IPS-18c (cell line): ENCODE measurements around the gene SLC6A6.
"Not testable (repeated sequence)": the region's sequence is repeated elsewhere in the genome, so short reads cannot be mapped to it uniquely, and the experiment has no call there.

Experiments used
- H3K4me3 ChIP-seq: 2 replicates; pipeline ENCODE4 v1.7.0; 2013; ENCODE audit warnings: low read depth, mild to moderate bottlenecking, low read length, moderate library complexity; ENCODE audit not compliant: insufficient read depth
- H3K9me3 ChIP-seq: one replicate; pipeline ENCODE4 v1.6.1; 2013; ENCODE audit warnings: mild to moderate bottlenecking, low read length, moderate library complexity; ENCODE audit not compliant: control insufficient read depth, insufficient read depth

The SLC6A6 gene

DNA sequence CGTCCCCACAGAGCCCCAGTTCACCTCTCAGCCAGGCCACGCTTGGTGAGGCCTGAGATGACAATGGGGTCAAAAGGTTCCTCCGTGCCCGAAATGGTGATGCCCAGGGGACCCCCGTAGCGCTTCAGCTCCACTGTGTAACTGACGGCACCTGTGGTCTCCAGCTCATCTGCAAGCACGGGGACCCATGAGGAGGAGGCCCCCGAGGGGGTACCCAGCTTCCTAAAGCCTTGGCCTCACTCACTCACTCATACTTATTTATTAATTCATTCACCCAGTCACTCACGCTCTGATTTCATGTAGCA is 107.3 kb downstream of the SLC6A6 start:
- no peaks in the 10 kb centered on the region for H3K9me3 ChIP-seq
- H3K4me3 ChIP-seq = no peak overlapping the region

DNA sequence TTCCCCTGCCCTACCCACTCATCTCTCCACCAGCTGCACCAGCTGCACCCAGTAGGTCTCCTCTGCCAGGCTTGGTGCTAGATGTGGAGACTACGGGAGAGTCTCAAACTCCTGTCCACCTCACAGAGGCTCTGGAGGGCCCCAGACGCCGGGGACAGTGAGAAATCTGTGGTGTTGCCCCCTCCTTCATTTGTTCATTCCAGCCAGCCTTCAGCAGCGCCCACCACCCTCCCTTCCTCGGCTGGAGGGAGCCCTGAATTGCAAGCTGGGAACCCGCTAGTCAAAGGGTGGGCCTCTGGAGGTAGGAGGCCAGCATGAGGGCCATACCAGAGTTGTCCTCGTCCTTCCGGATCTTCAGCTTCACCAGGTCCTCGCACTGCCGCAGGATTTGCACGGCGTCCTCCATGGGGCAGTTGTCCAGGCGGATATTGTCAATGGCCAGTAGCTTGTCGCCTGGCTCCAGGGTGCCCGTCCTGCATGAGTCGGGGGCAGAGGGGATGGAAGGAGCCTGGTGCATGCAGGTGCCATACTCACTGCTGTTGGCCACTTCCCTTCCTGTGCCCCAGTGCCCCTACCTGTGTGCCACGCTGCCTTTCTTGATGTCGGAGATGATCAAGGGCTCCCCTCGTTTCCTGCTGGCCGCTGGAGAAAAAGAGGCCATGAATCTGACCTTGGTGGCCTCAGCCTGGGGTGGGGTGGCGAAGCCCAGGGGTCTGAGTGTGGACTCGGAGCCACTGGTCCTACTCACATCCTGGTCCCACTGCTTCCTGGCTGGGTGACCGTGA is 108.6 kb downstream of the SLC6A6 start:
- no peaks in the 10 kb centered on the region for H3K9me3 ChIP-seq

DNA sequence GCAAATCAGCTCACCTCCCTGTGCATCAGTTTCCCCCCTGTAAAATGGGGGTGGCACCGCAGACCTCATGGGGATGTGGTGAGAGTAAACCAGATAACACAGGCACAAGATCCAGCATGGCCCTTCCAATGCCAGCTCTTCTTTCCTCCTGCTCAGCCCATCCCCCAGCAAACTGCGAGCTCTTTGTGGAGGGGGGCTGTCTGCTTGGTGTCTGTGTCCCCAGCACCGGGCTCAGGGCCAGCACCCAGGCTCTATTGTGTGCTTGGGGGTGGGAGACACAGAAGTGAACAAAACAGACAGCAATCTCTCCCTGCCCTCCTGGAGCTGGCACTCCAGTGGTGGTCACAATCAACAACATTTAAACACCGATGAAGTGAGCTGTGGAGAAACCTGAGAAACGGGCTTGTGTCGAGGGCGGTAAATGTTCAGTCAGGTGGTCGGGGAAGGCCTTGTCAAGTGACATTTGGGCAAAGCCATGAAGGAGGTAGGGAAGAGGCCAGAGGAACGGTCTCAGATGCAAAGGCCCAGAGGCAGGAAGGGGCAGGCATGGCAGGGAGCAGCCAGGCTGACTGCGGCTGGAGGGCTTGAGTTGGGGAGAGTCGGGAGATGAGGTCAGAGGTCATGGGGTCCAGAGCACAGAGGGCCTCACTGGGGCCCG is 109.3 kb downstream of the SLC6A6 start:
- Histone ChIP-seq H3K9me3 (no peaks in the 10 kb centered on the region), H3K4me3 (no peak overlapping the region)

More for the DNA sequence above, 108.6 kb downstream of the SLC6A6 start:
- no peak overlapping the region; the same call in 1 of the 2 replicates for H3K4me3 ChIP-seq

DNA sequence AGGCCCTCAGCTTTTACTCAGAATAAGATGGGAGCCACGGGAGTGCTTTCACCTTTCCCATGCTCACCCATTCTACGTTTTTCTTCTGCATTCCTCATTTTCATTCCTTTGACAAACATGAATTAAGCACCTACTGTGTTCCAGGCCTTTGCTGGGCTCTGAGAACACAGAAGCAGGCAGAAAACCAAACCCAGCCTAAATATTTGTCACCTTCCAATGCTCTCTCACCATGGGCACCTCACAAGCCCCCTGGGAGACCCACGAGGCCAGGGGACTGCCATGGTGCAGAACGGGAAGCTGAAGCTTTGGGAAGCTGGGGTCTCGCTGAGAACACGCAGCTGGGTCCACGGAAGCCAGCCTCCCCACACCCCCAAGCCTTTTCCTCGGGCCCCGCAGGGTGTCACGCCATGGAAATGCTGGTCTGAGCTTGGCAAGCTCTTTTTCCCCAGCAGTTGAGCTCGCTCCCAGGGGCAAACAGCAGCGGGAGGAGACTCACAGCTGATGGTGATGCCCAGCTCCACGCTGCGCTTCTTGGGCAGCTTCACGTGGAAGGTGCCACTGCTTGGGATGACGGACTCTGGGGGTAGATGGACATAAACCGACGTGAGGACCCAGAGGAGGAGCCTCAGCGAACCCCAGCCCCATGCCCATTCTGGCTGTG is 110.0 kb downstream of the SLC6A6 start:
- H3K4me3 ChIP-seq = no peak overlapping the region

DNA sequence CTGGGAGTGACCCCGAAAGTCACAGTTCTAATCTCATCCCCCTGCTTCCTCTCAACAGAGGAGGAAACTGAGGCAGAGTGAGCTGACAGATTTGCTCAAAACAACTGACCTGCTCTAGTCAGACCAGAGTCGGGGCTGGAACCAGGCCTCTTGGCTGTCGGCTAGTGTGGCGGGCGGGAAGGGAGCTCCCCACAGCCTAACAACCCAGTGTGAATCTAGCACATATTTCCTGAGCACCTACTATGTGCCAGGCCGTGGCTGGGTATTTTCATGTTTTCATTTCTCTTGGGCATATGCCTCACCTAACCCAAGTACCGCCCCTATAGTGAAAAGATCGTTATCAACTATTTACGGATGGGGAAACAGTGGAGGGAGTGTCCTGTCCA is 110.5 kb downstream of the SLC6A6 start:
- H3K4me3 ChIP-seq = no peak overlapping the region
- H3K9me3 ChIP-seq = no peaks in the 10 kb centered on the region

More for the DNA sequence above, 110.0 kb downstream of the SLC6A6 start:
- no peaks in the 10 kb centered on the region for H3K9me3 ChIP-seq

DNA sequence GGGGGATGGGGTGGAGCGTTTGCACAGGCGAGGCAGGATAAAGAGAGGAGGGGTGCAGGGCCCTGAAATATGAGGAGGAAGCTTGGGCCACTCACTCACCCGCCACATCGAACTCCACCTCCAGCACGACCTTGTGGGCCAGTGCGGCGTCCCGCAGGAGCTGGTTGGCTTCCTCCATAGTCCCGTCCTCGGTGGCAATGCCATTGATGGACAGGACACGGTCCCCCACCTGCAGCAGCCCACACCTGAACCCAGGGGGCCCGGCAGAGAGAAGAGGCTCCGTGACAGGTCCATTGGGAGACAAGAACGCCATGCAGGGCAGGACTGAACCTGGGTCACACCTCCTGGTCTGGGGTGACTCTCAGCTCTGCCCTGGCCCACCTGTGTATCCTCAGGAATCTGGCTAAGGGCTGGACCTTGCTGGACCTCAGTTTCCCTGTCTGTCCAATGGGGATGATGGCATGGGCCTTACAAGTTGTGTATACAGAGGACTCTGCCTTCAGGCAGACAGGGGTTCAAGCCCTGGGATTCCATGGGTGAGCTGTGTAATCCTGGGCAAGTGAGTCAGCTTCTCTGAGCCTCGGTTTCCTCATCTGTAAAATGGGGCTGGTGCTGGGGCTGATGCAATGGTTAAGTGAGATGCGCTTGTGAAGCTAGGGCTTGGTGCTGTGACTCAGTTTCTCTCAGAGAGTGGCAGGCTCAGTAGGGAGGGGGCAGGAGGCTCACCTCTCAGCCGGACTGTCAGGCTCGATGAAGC is 111.3 kb downstream of the SLC6A6 start:
- no peaks in the 10 kb centered on the region for H3K9me3 ChIP-seq
- H3K4me3 ChIP-seq = no peak overlapping the region

DNA sequence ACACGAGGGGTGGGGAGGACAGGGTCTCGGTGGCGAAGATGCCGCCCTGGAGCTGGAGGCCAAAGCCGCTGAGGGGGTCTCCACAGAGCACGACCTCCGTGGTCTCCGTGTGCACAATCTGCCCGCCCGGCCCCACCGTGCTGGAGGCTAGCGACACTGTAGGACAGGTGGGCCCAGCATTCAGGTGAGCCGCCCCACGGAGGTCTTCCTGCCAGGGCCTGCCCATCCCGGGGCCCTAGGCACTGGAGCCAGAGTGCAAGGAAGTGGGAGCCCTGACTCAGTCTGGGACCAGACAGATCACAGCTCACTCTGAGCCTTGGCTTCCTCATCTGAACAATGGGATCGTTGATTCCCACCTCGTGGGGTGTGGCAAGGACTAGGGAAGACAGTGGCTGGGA is 111.9 kb downstream of the SLC6A6 start:
- Histone ChIP-seq H3K9me3 (no peaks in the 10 kb centered on the region), H3K4me3 (no peak overlapping the region)

DNA sequence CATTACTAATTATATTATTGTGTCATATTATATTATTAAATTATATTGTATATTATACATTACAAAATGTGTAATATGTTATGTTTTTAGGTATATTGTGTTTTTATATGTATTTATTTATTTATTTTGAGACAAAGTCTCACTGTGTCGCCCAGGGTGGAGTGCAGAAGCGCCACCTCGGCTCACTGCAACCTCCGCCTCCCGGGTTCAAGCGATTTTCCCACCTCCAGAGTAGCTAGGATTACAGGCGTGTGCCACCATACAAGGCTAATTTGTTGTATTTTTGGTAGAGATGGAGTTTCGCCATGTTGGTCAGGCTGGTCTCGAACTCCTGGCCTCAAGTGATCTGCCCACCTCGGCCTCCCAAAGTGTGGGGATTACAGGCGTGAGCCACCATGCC is 113.1 kb downstream of the SLC6A6 start:
- not testable (repeated sequence) for H3K9me3 ChIP-seq

DNA sequence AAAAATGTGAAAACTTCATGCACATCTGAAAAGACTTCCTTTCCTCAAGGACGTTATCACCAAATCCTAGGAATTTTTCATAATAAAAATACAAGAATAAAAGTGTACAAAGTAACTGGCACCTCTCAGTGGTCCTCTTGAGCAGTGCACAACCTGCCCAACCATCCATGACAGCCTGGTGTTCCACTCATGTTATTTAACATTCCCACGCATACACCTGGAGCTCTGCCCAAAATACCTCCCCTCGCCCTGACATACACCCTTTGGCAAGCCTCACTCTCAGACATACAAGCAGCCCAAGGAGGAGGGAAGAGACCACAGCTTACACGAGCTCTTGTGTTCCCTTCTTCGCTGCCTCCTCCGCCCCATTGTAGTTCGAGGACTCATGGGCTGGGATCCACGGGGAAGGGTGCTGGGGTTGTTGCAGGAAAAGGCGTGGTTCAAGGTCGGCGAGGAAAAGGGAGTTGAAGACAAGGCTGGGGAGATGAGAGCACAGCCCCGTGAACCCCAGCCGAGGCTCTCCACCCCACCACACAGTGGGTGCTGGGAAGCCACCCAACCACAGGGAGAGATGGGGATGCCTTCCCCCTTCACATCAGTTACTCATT is 114.4 kb downstream of the SLC6A6 start:
- H3K4me3 ChIP-seq = no peak overlapping the region

More for the DNA sequence above, 113.1 kb downstream of the SLC6A6 start:
- not testable (repeated sequence) for H3K4me3 ChIP-seq

DNA sequence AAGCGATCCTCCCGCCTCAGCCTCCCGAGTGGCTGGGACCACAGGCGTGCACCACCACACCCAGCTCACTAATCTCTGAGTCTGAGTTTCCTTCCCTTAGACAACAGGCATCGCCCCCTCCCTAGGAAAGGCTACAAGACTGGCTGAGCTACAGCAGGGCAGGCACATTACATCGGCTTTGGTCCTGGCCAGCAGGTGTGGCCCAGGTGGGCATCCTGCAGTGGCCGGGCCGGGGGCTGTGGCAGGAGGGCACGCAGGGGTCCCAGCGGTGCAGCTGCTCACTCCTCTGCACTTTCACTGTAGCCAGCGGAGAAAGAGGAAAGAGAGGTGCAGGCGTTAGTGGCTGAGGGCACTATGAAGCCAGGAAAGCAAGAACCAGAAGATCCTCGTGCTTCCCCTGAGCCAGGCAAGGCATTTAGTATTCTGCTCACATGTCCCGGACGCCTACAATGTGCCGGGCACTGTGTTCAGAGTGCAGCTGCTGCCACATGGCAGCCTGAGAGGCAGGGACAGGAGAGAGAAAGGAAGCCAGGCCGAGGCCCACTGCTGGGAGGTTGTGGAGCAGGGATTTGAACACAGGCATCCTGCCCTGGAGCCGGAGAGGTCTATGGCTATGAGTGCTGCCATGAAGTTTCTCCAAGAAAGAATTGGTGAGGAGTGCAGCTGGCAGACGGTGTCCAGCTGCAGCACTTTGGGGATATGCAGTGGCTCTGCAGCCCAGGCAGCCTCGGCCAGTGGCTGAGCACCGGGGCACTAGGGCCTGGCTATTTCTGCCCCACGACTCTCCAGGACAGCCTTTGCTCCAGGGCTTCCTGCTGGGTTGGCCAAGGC is 115.4 kb downstream of the SLC6A6 start:
- H3K4me3 ChIP-seq = no peak overlapping the region
- H3K9me3 ChIP-seq = no peaks in the 10 kb centered on the region

More for the DNA sequence above, 114.4 kb downstream of the SLC6A6 start:
- no peaks in the 10 kb centered on the region for H3K9me3 ChIP-seq

DNA sequence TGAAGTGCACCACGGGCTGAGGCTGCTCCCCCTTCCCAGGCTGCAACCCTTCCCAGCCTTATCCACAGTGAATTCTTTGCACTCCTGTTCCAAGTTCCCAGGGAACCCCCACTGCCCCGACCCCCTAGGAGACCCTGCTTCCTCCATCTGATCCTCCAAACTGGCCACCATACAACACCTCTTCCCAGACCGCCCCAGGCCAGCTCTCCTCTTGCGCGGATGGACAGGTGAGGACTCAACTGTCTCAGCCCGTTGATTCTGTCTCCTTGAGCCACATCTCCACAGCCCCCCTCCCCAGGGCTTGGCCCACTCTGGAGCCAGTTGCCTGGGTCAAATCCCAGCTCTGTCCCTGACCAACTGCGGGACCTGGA is 116.0 kb downstream of the SLC6A6 start:
- no peak overlapping the region for H3K4me3 ChIP-seq
- no peaks in the 10 kb centered on the region for H3K9me3 ChIP-seq

DNA sequence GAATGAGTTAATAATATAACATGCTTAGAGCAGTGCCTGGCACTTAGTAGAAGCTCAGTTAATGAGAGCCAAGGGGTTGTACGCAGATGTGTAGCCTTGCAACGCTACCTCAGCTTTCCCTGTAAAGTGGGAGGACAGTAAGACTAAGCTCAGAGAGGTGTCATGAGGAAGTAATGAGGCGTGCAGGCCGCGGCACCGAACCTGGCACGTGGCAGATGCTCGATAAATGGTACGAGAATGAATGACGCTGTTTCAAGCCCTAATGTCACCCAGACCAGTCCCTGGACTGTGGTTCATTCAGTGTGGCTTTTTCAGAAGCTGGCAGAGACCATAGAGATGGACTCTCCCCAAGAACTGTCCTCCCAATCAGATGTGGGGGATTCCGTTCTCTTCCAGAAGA is 116.5 kb downstream of the SLC6A6 start:
- Histone ChIP-seq H3K9me3 (no peaks in the 10 kb centered on the region), H3K4me3 (no peak overlapping the region)

DNA sequence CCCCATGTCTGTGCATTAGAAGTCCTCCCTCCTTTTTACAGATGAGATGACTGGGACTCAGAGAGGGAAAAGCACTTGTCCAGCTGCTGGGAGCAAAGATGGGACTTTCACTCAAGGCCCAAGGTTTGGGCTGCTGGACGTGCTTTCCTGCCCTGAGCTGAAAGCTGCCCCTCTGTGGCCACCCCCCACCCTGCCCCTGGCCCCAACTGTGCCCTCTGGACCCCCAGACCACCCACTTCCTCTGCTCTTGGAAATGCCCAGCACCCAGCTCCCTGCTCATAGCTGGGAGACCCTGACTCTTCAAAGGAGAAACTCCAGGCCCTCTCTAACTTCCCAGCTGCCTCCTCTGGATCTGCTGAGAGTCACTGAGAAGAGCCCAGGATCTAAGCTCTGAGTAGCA is 117.0 kb downstream of the SLC6A6 start:
- Histone ChIP-seq H3K4me3 (no peak overlapping the region), H3K9me3 (no peaks in the 10 kb centered on the region)

DNA sequence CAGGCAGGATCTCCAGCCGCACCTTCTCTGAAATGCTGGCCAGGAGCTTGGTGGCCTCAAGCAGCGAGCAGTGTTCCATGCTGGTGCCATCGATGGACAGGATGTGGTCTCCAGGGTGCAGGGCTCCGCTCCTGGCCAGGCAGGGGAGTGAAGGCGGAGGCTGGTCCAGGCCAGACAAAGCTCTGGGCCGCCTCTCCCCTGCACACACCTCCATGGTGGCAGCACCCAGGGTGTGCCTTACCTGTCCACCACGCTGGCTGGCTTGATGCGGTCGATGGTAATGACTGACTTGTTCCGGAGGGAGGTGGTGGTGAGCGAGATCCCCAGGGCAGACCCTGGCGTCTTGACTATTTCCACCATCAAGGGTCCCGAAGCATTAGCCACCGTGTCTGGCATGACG is 117.7 kb downstream of the SLC6A6 start:
- H3K9me3 ChIP-seq = no peaks in the 10 kb centered on the region
- no peak overlapping the region for H3K4me3 ChIP-seq

DNA sequence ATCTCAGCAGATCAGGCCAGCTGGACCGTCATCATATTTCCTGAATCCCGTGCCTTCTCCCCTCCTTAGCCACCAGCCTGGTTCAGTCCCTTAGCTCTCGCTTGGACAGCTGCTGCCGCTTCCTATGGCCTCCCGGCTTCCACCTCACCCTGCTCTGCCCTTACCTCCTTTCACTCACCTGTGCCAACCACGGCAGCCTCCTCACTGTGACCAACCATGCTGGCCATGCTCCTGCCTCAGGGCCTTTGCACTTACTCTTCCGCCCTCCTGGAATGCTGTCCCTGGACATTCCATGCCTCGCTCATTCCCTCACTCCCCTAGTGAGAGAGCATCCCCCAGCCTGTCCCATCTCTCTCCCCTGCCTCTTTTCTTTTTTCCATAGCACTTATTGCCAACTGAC is 118.6 kb downstream of the SLC6A6 start:
- H3K4me3 ChIP-seq = no peak overlapping the region
- no peaks in the 10 kb centered on the region for H3K9me3 ChIP-seq

DNA sequence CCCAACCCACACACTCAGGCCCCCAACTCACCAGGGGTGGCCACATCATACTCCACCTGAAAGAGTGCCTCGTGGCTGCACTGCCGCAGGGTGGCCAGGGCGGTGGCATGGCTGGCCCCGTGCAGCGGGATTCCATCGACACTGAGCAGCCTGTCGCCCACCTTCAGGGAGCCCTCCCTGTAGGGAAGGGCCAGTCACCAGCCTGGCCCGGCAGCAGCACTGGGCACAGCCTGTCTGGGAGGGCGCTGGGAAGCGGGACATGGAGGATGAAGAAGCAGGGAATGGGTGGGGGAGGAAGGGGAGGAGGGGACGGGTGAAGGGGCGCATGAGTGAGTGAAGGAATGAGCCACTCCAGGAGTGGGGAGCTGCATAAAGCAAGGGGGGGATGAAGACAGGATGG is 119.2 kb downstream of the SLC6A6 start:
- H3K4me3 ChIP-seq = no peak overlapping the region
- H3K9me3 ChIP-seq = no peaks in the 10 kb centered on the region
